Measurements from ENCODE around the gene NOP53. TPM values are rescaled to one million over a fixed set of nuclear protein-coding genes. Genes with fewer than 3 reads are reported as not detected.
"Not testable (repeated sequence)": the region's sequence is repeated elsewhere in the genome, so short reads cannot be mapped to it uniquely, and the experiment has no call there.

The NOP53 gene
- total RNA-seq, 1 donor = 55.7 TPM

DNA sequence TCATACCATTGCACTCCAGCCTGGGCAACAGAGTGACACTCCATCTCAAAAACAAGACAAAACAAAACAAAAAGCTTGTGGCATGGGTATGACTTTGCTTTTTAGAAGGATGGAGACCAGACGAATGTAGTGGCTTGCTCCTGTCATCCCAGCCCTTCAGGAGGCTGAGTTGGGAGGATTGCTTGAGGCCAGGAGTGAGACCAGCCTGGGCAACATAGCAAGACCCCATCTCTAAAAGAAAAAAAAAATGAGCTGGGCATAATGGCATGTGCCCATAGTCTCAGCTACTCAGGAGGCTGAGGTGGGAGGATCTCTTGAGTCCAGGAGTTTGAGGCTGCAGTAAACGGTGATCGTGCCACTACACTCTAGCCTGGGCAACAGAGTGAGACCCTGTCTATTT lies 16.8 kb downstream of the NOP53 start:
- no peaks in the 10 kb centered on the region for H3K79me2 ChIP-seq (ENCODE audit: insufficient read depth, low read length)
- H3K4me3 ChIP-seq (ENCODE audit: insufficient read depth, low read length) = no peak overlapping the region
- peaks cover 17% of the 10 kb centered on the region for H3K36me3 ChIP-seq (ENCODE audit: insufficient read depth, low read length)
- H3K27me3 ChIP-seq (ENCODE audit: insufficient read depth, low read length) = no peaks in the 10 kb centered on the region
- H3K27ac ChIP-seq (ENCODE audit: low read depth, low read length) = no peak overlapping the region
- no peaks in the 10 kb centered on the region for H3K4me1 ChIP-seq (ENCODE audit: insufficient read depth, low read length)
- H2AFZ ChIP-seq (ENCODE audit: low read length) = no peak overlapping the region
- no peak overlapping the region for H3K4me2 ChIP-seq (ENCODE audit: insufficient read depth, low read length)
- peaks cover 3% of the 10 kb centered on the region for H4K20me1 ChIP-seq (ENCODE audit: insufficient read depth, low read length)
- TF ChIP-seq, protein P1, sequence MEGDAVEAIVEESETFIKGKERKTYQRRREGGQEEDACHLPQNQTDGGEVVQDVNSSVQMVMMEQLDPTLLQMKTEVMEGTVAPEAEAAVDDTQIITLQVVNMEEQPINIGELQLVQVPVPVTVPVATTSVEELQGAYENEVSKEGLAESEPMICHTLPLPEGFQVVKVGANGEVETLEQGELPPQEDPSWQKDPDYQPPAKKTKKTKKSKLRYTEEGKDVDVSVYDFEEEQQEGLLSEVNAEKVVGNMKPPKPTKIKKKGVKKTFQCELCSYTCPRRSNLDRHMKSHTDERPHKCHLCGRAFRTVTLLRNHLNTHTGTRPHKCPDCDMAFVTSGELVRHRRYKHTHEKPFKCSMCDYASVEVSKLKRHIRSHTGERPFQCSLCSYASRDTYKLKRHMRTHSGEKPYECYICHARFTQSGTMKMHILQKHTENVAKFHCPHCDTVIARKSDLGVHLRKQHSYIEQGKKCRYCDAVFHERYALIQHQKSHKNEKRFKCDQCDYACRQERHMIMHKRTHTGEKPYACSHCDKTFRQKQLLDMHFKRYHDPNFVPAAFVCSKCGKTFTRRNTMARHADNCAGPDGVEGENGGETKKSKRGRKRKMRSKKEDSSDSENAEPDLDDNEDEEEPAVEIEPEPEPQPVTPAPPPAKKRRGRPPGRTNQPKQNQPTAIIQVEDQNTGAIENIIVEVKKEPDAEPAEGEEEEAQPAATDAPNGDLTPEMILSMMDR (IDR thresholded peaks at IDR 0.05; ENCODE audit: extremely low read depth, low read depth, low read length) = no peak
- DNase-seq (ENCODE audit: insufficient read length, low spot score, missing footprints) = no peak
- no peaks in the 10 kb centered on the region for H3K9me3 ChIP-seq (ENCODE audit: low read depth, low read length)

DNA sequence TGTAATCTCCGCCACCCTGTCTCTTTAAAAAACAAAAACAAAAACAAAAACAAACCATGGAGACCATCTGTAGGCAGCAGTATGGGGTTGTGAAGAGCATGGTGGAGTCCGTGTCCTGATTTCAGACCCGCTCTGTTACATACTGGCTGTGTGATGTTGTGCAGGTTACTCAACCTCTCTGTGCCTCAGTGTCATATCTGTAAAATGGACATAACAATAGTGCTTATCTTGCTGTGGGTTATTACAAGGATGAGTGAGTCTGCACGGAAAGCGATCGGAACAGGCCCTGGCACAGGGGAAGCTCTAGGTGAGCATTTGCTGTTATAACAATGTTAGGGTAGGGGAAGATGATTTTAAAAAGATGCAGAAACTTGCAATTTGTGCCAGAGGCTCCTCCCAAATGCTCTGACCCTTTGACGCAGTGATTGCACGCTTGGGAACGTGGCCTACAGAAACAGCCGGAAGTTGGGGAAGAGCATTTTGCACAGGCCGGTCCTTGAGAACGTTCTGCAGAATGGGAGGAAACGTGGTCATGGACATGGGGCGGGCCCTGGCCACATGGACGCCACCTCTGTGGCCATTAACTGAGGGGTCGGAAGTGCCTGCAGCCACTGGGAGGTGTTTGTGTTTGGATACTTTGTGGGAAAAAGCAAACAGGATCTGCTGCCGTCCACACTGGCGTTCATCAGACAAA lies 17.4 kb downstream of the NOP53 start:
- H3K4me1 ChIP-seq (ENCODE audit: insufficient read depth, low read length) = no peaks in the 10 kb centered on the region
- H4K20me1 ChIP-seq (ENCODE audit: insufficient read depth, low read length) = peaks cover 3% of the 10 kb centered on the region
- no peaks in the 10 kb centered on the region for H3K79me2 ChIP-seq (ENCODE audit: insufficient read depth, low read length)
- H3K9me3 ChIP-seq (ENCODE audit: low read depth, low read length) = no peaks in the 10 kb centered on the region
- H3K36me3 ChIP-seq (ENCODE audit: insufficient read depth, low read length) = peaks cover 11% of the 10 kb centered on the region
- H3K27me3 ChIP-seq (ENCODE audit: insufficient read depth, low read length) = no peaks in the 10 kb centered on the region
- no peak overlapping the region for H3K4me3 ChIP-seq (ENCODE audit: insufficient read depth, low read length)
- H2AFZ ChIP-seq (ENCODE audit: low read length) = no peak overlapping the region
- H3K27ac ChIP-seq (ENCODE audit: low read depth, low read length) = no peak overlapping the region
- DNase-seq (ENCODE audit: insufficient read length, low spot score, missing footprints) = peak; percentile 68
- no peak overlapping the region for H3K4me2 ChIP-seq (ENCODE audit: insufficient read depth, low read length)
- TF ChIP-seq, protein P1 (IDR thresholded peaks at IDR 0.05; ENCODE audit: extremely low read depth, low read depth, low read length) = no peak

DNA sequence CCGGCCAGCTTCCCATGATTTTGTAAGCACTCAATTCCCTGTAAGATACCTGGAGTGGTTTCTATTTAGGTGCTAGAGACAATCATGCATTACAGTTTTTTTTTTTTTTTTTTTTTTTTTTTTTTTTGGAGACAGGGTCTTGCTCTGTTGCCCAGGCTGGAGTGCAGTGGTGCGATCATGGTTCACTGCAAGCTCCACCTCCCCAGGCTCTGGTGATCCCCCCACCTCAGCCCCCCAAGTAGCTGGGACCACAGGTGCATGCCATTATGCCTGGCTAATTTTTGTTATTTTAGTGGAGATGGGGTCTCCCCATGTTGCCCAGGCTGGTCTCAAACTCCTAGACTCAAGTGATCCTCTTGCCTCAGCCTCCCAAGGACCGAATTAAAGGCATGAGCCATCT lies 19.4 kb downstream of the NOP53 start:
- H2AFZ ChIP-seq (ENCODE audit: low read length); H3K27me3 ChIP-seq (ENCODE audit: insufficient read depth, low read length); DNase-seq (ENCODE audit: insufficient read length, low spot score, missing footprints); H3K27ac ChIP-seq (ENCODE audit: low read depth, low read length); H4K20me1 ChIP-seq (ENCODE audit: insufficient read depth, low read length); H3K4me3 ChIP-seq (ENCODE audit: insufficient read depth, low read length); H3K9me3 ChIP-seq (ENCODE audit: low read depth, low read length); H3K36me3 ChIP-seq (ENCODE audit: insufficient read depth, low read length); H3K4me2 ChIP-seq (ENCODE audit: insufficient read depth, low read length); H3K4me1 ChIP-seq (ENCODE audit: insufficient read depth, low read length); H3K79me2 ChIP-seq (ENCODE audit: insufficient read depth, low read length): not testable (repeated sequence)

DNA sequence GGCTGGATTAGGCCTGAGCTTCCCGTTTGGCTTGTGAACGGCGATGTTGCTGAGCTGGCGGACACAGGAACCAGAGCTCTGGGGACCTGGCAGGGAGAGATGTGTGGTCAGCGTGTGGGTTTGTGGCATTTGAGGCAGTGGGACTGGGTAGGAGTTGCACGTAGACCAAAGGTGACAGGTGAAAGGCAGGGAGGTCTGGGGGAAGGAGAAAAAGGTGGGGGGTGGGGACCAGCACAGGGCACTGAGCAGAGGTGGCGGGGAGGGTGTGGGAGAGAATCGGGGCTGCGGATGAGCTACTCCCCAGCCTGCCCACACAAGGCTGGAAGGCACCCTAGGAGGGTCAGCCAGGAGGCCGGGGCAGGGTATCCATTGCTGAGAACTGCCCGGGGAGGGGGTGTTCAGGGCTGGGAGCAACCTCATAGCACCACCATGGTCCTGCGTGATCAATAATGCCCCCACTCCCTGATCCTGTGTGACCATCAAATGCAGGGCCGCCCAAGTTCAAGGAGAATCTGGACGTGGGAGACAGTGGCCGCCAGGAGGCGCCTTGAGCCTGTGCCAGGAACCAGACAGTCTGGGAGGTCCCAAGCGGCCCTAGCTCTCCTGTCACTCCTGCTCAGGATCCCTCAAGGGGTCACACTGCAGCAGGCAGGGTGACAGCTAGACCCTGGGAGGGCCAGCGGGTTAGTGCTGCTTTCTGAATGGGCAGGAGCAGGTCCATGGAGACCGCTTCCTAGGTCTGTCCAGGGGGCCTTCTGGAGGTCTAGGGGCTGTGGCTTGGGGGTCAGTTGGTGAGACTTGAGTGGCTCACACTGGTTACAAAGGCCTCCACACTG lies 20.4 kb downstream of the NOP53 start:
- no peaks in the 10 kb centered on the region for H3K9me3 ChIP-seq (ENCODE audit: low read depth, low read length)
- H3K4me3 ChIP-seq (ENCODE audit: insufficient read depth, low read length) = no peak overlapping the region
- no peak overlapping the region for H3K27ac ChIP-seq (ENCODE audit: low read depth, low read length)
- no peaks in the 10 kb centered on the region for H3K27me3 ChIP-seq (ENCODE audit: insufficient read depth, low read length)
- no peaks in the 10 kb centered on the region for H3K36me3 ChIP-seq (ENCODE audit: insufficient read depth, low read length)
- H3K4me2 ChIP-seq (ENCODE audit: insufficient read depth, low read length) = peak overlapping the region; percentile 49
- no peaks in the 10 kb centered on the region for H3K79me2 ChIP-seq (ENCODE audit: insufficient read depth, low read length)
- no peak overlapping the region for H2AFZ ChIP-seq (ENCODE audit: low read length)
- peaks cover 3% of the 10 kb centered on the region for H4K20me1 ChIP-seq (ENCODE audit: insufficient read depth, low read length)
- DNase-seq (ENCODE audit: insufficient read length, low spot score, missing footprints) = peak; percentile 91
- TF ChIP-seq, protein P1 (IDR thresholded peaks at IDR 0.05; ENCODE audit: extremely low read depth, low read depth, low read length) = peak; percentile 77
- H3K4me1 ChIP-seq (ENCODE audit: insufficient read depth, low read length) = no peaks in the 10 kb centered on the region

Data from osteoblast (primary cell).